Neural crest cell (in vitro differentiated cells): ENCODE results near the gene ZRANB2. TPM values are rescaled to one million over a fixed set of nuclear protein-coding genes. Genes with fewer than 3 reads are reported as not detected.

ENCODE experiments used
- DNase-seq: peaks from one replicate; pipeline ENCODE4 v3.0.0; 2021; ENCODE audit warnings: low read depth, mixed read lengths, low spot score
- H3K27ac Mint-ChIP-seq: one replicate; pipeline ENCODE4 v1.8.0; 2021; ENCODE audit warnings: mild to moderate bottlenecking, mixed read lengths; ENCODE audit not compliant: unreplicated experiment
- H3K27me3 Mint-ChIP-seq: 2 replicates; pipeline ENCODE4 v1.8.0; 2021; ENCODE audit warnings: low read depth, mild to moderate bottlenecking, mixed read lengths
- H3K36me3 Mint-ChIP-seq: 2 replicates; pipeline ENCODE4 v1.8.0; 2021; ENCODE audit warnings: low read depth, mild to moderate bottlenecking, mixed read lengths
- H3K4me1 Mint-ChIP-seq: 2 replicates; pipeline ENCODE4 v1.8.0; 2021; ENCODE audit warnings: mixed read lengths
- H3K4me3 Mint-ChIP-seq: one replicate; pipeline ENCODE4 v1.8.0; 2021; ENCODE audit warnings: mild to moderate bottlenecking, mixed read lengths
- H3K9me3 Mint-ChIP-seq: 2 replicates; pipeline ENCODE4 v1.8.0; 2021; ENCODE audit warnings: mixed read lengths
- total RNA-seq: library from RNA; stranded (reverse); gene quantifications from 2 replicates; pipeline ENCODE4 v1.2.1, GENCODE V29; 2021
- TF ChIP-seq, protein P1 (sequence below): fragments of 200-600 bp; sonication (generic); conservative IDR thresholded peaks from 2 replicates; pipeline ENCODE4 v1.5.0; 2021; ENCODE audit warnings: antibody characterized with exemption, mild to moderate bottlenecking

Gene ZRANB2
- total RNA-seq, 1 donor from 2014 or later: 113 TPM

GRCh38 chr1:71043065-71043464, 37.8 kb downstream of the ZRANB2 start:
- no peak for DNase-seq
- peaks cover 6% of the 10 kb centered on the region for H3K4me1 Mint-ChIP-seq
- TF ChIP-seq, protein P1, sequence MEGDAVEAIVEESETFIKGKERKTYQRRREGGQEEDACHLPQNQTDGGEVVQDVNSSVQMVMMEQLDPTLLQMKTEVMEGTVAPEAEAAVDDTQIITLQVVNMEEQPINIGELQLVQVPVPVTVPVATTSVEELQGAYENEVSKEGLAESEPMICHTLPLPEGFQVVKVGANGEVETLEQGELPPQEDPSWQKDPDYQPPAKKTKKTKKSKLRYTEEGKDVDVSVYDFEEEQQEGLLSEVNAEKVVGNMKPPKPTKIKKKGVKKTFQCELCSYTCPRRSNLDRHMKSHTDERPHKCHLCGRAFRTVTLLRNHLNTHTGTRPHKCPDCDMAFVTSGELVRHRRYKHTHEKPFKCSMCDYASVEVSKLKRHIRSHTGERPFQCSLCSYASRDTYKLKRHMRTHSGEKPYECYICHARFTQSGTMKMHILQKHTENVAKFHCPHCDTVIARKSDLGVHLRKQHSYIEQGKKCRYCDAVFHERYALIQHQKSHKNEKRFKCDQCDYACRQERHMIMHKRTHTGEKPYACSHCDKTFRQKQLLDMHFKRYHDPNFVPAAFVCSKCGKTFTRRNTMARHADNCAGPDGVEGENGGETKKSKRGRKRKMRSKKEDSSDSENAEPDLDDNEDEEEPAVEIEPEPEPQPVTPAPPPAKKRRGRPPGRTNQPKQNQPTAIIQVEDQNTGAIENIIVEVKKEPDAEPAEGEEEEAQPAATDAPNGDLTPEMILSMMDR: no peak
- peaks cover 2% of the 10 kb centered on the region for H3K36me3 Mint-ChIP-seq
- no peak overlapping the region for H3K4me3 Mint-ChIP-seq
- H3K27ac Mint-ChIP-seq: no peak overlapping the region
- H3K27me3 Mint-ChIP-seq: peaks cover 72% of the 10 kb centered on the region
- H3K9me3 Mint-ChIP-seq: no peaks in the 10 kb centered on the region

GRCh38 chr1:71041806-71042205, 39.0 kb downstream of the ZRANB2 start:
- H3K4me3 Mint-ChIP-seq: no peak overlapping the region
- no peaks in the 10 kb centered on the region for H3K4me1 Mint-ChIP-seq
- peaks cover 60% of the 10 kb centered on the region for H3K27me3 Mint-ChIP-seq
- H3K27ac Mint-ChIP-seq: no peak overlapping the region
- no peak for DNase-seq
- H3K36me3 Mint-ChIP-seq: peaks cover 2% of the 10 kb centered on the region
- no peaks in the 10 kb centered on the region for H3K9me3 Mint-ChIP-seq
- TF ChIP-seq, protein P1: no peak

GRCh38 chr1:71039661-71040262, 41.1 kb downstream of the ZRANB2 start:
- Mint-ChIP-seq H3K4me3 (no peak overlapping the region), H3K27me3 (peaks cover 42% of the 10 kb centered on the region), H3K4me1 (no peaks in the 10 kb centered on the region), H3K27ac (no peak overlapping the region), H3K9me3 (no peaks in the 10 kb centered on the region), H3K36me3 (no peaks in the 10 kb centered on the region)
- TF ChIP-seq, protein P1: no peak
- DNase-seq: no peak

DNA sequence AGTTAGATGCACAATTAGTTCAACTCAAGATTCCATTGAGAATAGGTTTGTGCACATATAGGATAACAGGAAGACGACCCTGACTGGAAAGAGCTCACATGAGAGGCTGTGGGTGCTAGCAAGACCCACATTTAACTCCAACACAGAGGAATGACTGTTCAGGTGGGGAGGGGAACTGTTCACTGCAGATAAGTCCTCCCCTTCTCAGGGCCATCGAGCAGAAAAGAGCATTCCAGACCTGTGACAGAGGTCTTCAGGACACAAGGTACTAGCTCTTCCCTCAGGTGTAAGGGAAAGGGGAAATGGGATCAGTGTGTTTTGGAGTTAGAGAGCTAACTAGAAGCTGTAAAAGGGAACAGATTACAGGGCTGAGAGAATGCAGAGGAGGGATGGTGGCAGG, 41.9 kb downstream of the ZRANB2 start:
- Mint-ChIP-seq H3K4me3 (no peak overlapping the region), H3K9me3 (no peaks in the 10 kb centered on the region), H3K36me3 (no peaks in the 10 kb centered on the region), H3K27ac (peak overlapping the region; percentile 79), H3K27me3 (peaks cover 39% of the 10 kb centered on the region), H3K4me1 (no peaks in the 10 kb centered on the region)
- TF ChIP-seq, protein P1: no peak
- DNase-seq: no peak

DNA sequence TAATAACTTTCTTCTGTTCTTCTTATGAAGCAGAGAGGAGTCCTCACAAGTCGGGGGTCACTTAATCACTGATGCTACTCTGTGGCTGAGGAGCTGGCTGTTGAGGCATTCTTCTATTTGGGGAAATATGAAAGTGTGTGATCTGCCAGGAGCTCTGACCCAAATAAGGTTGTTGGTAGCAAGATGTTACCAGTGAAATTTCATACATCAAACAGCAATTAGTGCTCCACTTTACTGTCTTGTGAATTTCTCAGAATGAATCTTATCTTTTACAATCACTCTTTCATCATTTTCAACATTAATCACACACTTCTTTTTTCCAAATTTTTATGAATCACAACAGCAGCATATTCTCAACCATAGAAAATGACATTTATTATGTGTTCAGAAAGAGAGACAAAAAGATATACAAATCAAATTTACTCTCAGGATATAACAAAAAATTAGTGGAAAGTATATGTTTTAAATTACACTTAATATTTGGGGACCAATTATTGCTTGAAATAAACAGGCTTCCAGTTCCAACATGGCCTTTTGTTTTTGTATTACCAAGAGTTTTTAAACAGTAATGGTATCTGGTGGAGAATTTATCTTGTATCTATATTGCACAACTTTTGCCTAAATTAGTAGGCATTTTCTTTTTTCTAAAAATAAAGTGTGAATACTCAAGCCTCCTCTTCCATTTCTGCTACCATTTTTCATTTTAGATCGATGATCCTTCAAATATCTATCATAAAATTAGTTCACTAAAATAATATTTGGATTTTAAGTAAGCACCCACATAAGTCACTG, 42.8 kb downstream of the ZRANB2 start:
- Mint-ChIP-seq H3K36me3 (no peaks in the 10 kb centered on the region), H3K4me3 (no peak overlapping the region), H3K27me3 (peaks cover 34% of the 10 kb centered on the region), H3K9me3 (no peaks in the 10 kb centered on the region), H3K27ac (no peak overlapping the region), H3K4me1 (no peaks in the 10 kb centered on the region)
- DNase-seq: no peak
- TF ChIP-seq, protein P1: no peak
